NCI-H146 treated with DMSO at 0.1 percent for 48 hours (cell line): Measurements from ENCODE around the gene EXOG.
"Not testable (repeated sequence)": the region's sequence is repeated elsewhere in the genome, so short reads cannot be mapped to it uniquely, and the experiment has no call there.

ENCODE experiments used
- DNase-seq: peaks from one replicate; lab custom pipeline; 2025; ENCODE audit not compliant: unreplicated experiment; lab: John Stamatoyannopoulos, UW

The EXOG gene

GRCh38 chr3:38562467-38562925, 66.4 kb downstream of the EXOG start:
- DNase-seq, result no peak

GRCh38 chr3:38563070-38563885, 67.1 kb downstream of the EXOG start:
- DNase-seq, result no peak

GRCh38 chr3:38563886-38564270, 67.7 kb downstream of the EXOG start:
- DNase-seq, result no peak

- DNase-seq, result no peak
Measured at GRCh38 chr3:38564631-38565338, 68.6 kb downstream of the EXOG start.

- no peak for DNase-seq
Measured at GRCh38 chr3:38565339-38566214, 69.4 kb downstream of the EXOG start.

GRCh38 chr3:38566215-38566528, 70.0 kb downstream of the EXOG start:
- DNase-seq, result no peak

GRCh38 chr3:38566794-38567193, 70.7 kb downstream of the EXOG start:
- DNase-seq, result not testable (repeated sequence)

GRCh38 chr3:38567498-38567897, 71.4 kb downstream of the EXOG start:
- DNase-seq, result no peak

GRCh38 chr3:38573111-38573510, 77.0 kb downstream of the EXOG start:
- no peak for DNase-seq

GRCh38 chr3:38573556-38573955, 77.4 kb downstream of the EXOG start:
- no peak for DNase-seq

GRCh38 chr3:38574411-38575278, 78.5 kb downstream of the EXOG start:
- DNase-seq, result no peak

GRCh38 chr3:38575279-38575843, 79.2 kb downstream of the EXOG start:
- DNase-seq, result no peak
